LHCN-M2 (cell line): ENCODE measurements around the gene TMEM125. TPM values are rescaled to one million over a fixed set of nuclear protein-coding genes. Genes with fewer than 3 reads are reported as not detected.

Experiments
- DNase-seq: peaks from one replicate; pipeline ENCODE4 v3.0.0-alpha.2; 2012; ENCODE audit warnings: low read depth
- polyA plus RNA-seq: library from polyadenylated mRNA; unstranded; fragments of >200 nt; gene quantifications from one replicate; pipeline ENCODE4 v1.2.1, GENCODE V29; 2012; ENCODE audit warnings: missing spikeins
- total RNA-seq: library from RNA; depleted of rRNA; stranded (reverse); fragments of >200 nt; gene quantifications from 2 replicates; pipeline ENCODE4 v1.2.3, GENCODE V29; 2014; rRNA removed

TMEM125 gene
- not detected in 2 replicates for total RNA-seq
- polyA plus RNA-seq, result not detected

DNA sequence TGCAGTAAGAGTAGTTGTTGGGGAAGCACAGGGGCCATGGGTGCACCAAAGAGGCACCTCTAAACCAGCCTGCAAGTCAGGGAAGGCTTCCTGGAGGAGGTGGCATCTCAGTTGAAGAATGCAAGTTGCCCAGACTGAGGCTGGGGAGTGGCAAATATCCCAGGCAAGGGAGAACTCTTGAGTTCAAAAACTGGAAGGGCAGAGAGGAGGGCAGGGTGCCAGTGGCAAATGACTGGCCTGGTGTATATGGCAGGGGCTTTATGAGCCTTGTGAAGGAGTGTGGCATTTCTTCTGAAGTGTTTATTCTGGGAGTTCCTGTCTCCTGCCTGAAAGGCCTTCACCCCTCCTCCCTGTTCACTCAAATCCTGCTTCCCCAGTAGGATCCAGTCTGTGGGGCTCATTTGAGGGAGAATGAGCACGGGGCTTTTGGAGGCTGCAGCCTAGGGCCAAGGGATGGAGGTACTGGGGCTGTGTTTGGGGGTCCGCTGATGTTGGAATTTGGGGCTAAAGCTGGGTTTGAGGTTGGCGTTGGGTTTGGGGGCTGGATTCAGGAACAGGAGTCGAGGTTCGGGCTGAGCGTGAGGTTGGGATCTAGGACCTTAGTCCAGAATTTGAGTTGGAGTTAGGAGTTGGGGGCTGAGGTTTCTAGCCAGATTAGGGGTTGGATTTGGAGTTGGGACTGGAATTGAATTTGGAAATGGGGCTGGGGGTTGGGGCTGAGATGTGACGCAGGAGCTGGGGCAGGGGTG is at the start of gene TMEM125:
Gene TMEM125, plus strand, starts transcription at position 357 of the 749 bp plus-strand sequence. CDS start 2,740 bp downstream, outside the sequence.
- DNase-seq, result no peak

GRCh38 chr1:43220905-43221778 is 48.6 kb upstream of the TMEM125 start:
- no peak for DNase-seq

- no peak for DNase-seq
These were observed 48.0 kb upstream of the TMEM125 start for GRCh38 chr1:43221797-43222196.

DNA sequence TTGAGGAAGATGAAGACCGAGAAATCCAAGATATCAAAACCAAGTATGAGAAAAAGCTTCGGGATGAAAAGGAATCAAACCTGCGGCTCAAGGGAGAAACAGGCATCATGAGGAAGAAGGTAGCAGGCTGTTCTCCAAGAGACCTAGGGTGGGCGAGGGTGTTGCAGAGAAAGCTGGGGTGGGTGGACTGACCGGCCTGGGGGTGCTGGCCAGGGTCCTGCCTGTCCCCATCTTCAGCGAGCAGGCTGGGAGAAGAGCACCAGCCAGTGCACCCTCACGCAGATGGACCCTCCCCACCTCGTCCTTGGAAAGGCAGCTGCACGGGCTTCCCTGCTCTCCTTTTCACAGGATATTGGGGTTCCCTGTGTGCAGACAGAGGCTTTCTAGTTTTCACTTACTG is 46.9 kb upstream of the TMEM125 start:
- no peak for DNase-seq

DNA sequence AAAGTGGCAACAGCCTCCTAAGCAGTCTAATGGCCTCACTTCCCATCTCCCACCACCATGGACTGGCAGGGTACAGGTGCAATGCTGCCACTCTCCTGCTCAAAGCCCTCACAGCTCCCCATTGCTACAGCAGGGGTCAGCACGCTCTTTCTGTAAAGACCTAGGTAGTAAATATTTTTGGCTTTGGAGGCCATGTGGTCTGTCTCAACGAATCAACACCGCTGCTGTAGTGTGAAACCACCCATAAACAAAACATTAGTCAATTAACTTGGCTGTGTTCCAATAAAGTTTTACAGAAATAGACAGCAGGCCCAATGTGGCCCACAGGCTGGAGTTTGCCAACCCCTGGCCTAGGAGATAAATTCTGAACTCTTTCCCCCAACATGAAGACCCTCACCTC is 44.6 kb upstream of the TMEM125 start:
- DNase-seq, result peak; percentile 45

DNA sequence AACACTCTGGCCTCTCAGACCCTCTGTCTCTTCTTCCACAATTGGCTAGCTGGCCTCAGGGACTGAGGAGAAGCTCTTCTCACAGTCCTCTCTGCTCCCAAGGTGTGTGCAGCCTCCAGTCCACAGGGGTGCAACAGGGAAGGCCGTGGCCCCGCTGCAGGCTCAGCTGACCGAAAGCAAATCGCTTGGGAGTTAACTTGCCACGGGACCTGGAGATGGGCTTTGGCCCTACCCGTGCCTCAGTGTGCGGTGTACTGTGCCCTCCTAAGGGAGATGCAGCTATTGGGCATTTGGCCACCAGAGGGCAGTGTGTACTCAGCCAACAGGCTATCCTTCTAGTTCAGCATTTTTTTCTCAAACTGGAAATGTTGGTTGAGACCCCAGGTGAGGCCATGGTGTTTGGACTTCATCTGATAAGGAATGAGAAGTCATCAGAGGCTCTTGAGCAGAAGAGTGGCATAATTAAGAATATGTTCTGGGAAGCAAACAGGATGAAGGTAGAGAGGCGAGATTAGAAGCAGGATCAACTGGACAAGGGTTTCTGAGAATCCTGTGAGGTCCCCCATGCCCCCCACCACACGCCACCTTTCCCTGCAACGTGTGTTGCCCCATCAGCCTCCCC is 42.5 kb upstream of the TMEM125 start:
- DNase-seq, result peak; percentile 51

GRCh38 chr1:43229826-43230780 is 39.7 kb upstream of the TMEM125 start:
- no peak for DNase-seq

DNA sequence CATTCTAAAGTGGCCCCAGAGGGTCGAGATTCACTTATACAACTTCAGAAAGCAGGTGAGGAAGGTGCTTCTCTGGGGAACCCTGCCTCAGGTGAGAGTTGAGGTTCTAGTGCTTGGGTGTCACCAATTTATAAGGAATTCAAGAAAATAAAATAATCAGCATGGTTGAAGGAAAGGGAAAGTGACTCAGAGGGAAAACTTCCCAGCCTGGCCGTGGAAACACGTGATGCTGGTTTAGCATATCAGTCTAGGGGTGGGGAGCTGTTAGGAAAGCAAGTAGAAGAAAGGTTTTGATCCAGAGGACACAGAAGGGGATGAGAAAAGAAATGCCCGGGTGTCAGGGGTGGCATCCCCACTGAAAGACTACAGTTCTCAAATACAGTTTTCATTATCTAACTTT is 37.7 kb upstream of the TMEM125 start:
- DNase-seq, result peak; percentile 44

- DNase-seq, result no peak
These were observed 37.3 kb upstream of the TMEM125 start for GRCh38 chr1:43232482-43232881.

- DNase-seq, result no peak
These were observed 36.2 kb upstream of the TMEM125 start for GRCh38 chr1:43233631-43234030.

- DNase-seq, result no peak
These were observed 35.5 kb upstream of the TMEM125 start for GRCh38 chr1:43234267-43234666.

- DNase-seq, result no peak
These were observed 34.7 kb upstream of the TMEM125 start for GRCh38 chr1:43235040-43235439.

- no peak for DNase-seq
These were observed 34.2 kb upstream of the TMEM125 start for GRCh38 chr1:43235451-43236121.

DNA sequence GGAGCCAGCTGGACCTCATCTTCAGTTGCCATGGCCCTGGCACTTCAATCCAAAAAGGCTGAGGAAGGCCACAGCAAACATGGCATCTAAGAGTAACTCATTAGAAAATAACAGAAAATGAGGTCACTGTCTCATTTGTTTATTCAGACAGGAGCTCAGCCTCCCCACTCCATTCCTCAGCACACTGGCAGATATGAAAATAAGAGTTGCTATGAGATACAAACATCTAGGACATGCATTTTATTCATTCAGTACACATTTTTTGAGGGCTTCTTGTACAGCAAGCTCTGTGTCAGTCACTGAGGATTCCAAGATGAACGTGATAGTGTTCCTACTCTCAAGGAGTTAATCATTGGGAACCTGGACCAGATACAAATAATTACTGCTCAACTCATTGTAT is 32.7 kb upstream of the TMEM125 start:
- no peak for DNase-seq

DNA sequence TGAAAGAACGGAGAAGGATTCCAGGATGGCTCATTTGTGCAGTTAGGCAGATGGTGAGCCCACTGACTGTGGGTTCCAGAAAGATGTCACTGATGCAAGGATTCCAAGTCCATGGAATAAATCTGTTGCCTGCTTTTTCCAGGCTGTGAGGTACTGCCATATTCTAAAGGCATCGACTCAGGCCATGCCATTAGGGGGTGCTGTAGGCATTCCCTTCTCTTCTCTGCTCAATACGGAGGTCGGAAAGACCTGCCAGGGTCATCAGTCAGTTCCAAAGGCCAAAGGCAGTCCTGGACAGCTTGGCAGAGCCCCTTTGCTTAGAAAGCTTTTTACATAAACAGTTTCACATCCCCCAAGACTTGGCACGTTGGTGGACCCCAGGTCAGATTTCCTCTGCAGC is 31.7 kb upstream of the TMEM125 start:
- DNase-seq, result peak; percentile 61

- no peak for DNase-seq
These were observed 30.8 kb upstream of the TMEM125 start for GRCh38 chr1:43238991-43239469.

GRCh38 chr1:43239484-43239883 is 30.3 kb upstream of the TMEM125 start:
- no peak for DNase-seq

DNA sequence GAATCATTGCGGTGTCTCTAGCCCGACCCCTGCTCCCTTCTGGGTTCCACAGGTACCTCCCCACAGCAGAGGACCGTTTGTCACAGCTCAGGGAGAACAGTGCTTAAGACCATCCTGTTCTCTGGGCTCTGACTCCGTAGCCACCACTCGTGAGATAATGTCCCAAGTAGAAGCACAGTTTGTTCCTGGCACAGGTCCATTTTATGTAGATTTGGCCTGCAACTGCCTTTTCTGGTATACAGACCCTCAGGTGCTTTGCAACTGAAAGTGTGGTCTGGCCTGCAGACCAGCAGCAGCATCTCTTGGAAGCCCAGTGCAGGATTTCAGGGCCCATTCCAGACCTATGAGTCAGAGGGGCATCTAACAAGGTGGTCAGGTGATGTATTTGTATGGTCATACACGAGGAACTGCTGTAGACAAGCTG is 28.4 kb upstream of the TMEM125 start:
- DNase-seq, result peak; percentile 23

GRCh38 chr1:43243299-43243698 is 26.5 kb upstream of the TMEM125 start:
- DNase-seq, result no peak
